DOHH2 (cell line): ENCODE data around the gene CILP.

ENCODE experiments used
- H3F3A ChIP-seq: fragments of 200-600 bp; sonication (generic), shearing (Covaris generic); 2 replicates; pipeline ENCODE4 v1.6.0; 2016; ENCODE audit warnings: antibody characterized with exemption, mild to moderate bottlenecking; ENCODE audit not compliant: control insufficient read depth, insufficient read depth
- H3K27ac ChIP-seq: fragments of 200-600 bp; sonication (generic); 2 replicates; pipeline ENCODE4 v1.5.1; 2014; ENCODE audit warnings: low read depth, mild to moderate bottlenecking, low read length, moderate library complexity
- H3K27me3 ChIP-seq: fragments of 200-600 bp; sonication (generic); 2 replicates; pipeline ENCODE4 v1.6.1; 2014; ENCODE audit warnings: mild to moderate bottlenecking, low read length, mixed read lengths; ENCODE audit not compliant: control insufficient read depth
- H3K36me3 ChIP-seq: fragments of 200-600 bp; sonication (generic); 2 replicates; pipeline ENCODE4 v1.6.1; 2014; ENCODE audit warnings: mild to moderate bottlenecking, low read length, moderate library complexity, mixed read lengths; ENCODE audit not compliant: control insufficient read depth
- H3K4me1 ChIP-seq: fragments of 200-600 bp; sonication (generic); 2 replicates; pipeline ENCODE4 v1.6.1; 2014; ENCODE audit warnings: mild to moderate bottlenecking, low read length, mixed read lengths; ENCODE audit not compliant: control insufficient read depth
- H3K4me2 ChIP-seq: fragments of 200-600 bp; sonication (generic); 2 replicates; pipeline ENCODE4 v1.6.0; 2014; ENCODE audit warnings: mild to moderate bottlenecking, low read length, moderate library complexity
- H3K4me3 ChIP-seq: fragments of 200-600 bp; sonication (generic); 2 replicates; pipeline ENCODE4 v1.5.1; 2014; ENCODE audit warnings: mild to moderate bottlenecking, low read length, mixed read lengths
- H3K79me2 ChIP-seq: fragments of 200-600 bp; sonication (generic); 2 replicates; pipeline ENCODE4 v1.6.1; 2014; ENCODE audit warnings: mild to moderate bottlenecking, low read length, mixed read lengths; ENCODE audit not compliant: control insufficient read depth
- H3K9me2 ChIP-seq: fragments of 200-600 bp; sonication (generic); replicated peaks from 2 replicates; pipeline ENCODE4 v1.6.1; 2014; ENCODE audit warnings: mild to moderate bottlenecking, low read length, mixed read lengths; ENCODE audit not compliant: control insufficient read depth
- H3K9me3 ChIP-seq: fragments of 200-600 bp; sonication (generic); 2 replicates; pipeline ENCODE4 v1.6.1; 2014; ENCODE audit warnings: antibody characterized with exemption, low read length, mixed read lengths; ENCODE audit not compliant: control insufficient read depth, insufficient read depth
- H4K20me1 ChIP-seq: fragments of 200-600 bp; sonication (generic); 2 replicates; pipeline ENCODE4 v1.6.0; 2014; ENCODE audit warnings: low read depth, mild to moderate bottlenecking, antibody characterized with exemption, low read length, moderate library complexity; ENCODE audit not compliant: control insufficient read depth, insufficient read depth
- EZH2phosphoT487 ChIP-seq: fragments of 200-600 bp; sonication (generic); IDR thresholded peaks from 2 replicates; pipeline ENCODE4 v1.6.1; 2017; ENCODE audit warnings: borderline replicate concordance, mild to moderate bottlenecking, antibody characterized with exemption, low read length, moderate library complexity, mixed read lengths
- TF ChIP-seq, protein P1 (sequence below): fragments of 200-600 bp; sonication (generic); IDR thresholded peaks from one replicate; pipeline ENCODE4 v1.5.1; 2014; ENCODE audit warnings: antibody characterized with exemption, mild to moderate bottlenecking, low read depth, low read length; ENCODE audit not compliant: poor library complexity, severe bottlenecking

The CILP gene

DNA sequence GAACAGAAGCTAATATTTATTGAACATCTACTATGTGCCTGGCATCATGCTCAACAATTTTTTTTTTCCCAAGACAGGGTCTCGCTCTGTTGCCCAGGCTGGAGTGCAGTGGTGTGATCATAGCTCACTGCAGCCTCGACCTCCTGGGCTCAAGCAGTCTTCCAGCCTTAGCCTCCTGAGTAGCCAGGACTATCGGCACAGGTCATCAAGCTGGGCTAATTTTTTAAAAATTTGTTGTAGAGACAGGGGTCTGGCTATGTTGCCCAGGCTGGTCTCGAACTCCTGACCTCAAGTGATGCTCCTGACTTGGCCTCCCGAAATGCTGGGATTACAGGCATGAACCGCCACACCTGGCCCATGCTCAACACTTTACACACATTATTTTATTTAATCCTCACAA is 35.7 kb upstream of the CILP start:
- no peaks in the 10 kb centered on the region for H3K36me3 ChIP-seq
- no peaks in the 10 kb centered on the region for H3K27me3 ChIP-seq
- no peaks in the 10 kb centered on the region for H3K9me2 ChIP-seq
- H3K4me2 ChIP-seq = no peak overlapping the region
- no peak for TF ChIP-seq EZH2phosphoT487
- TF ChIP-seq, protein P1, sequence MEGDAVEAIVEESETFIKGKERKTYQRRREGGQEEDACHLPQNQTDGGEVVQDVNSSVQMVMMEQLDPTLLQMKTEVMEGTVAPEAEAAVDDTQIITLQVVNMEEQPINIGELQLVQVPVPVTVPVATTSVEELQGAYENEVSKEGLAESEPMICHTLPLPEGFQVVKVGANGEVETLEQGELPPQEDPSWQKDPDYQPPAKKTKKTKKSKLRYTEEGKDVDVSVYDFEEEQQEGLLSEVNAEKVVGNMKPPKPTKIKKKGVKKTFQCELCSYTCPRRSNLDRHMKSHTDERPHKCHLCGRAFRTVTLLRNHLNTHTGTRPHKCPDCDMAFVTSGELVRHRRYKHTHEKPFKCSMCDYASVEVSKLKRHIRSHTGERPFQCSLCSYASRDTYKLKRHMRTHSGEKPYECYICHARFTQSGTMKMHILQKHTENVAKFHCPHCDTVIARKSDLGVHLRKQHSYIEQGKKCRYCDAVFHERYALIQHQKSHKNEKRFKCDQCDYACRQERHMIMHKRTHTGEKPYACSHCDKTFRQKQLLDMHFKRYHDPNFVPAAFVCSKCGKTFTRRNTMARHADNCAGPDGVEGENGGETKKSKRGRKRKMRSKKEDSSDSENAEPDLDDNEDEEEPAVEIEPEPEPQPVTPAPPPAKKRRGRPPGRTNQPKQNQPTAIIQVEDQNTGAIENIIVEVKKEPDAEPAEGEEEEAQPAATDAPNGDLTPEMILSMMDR = no peak
- H3K27ac ChIP-seq = no peak overlapping the region
- peaks cover 6% of the 10 kb centered on the region; the same call in 1 of the 2 replicates for H3F3A ChIP-seq
- no peaks in the 10 kb centered on the region for H3K9me3 ChIP-seq
- H3K79me2 ChIP-seq = no peaks in the 10 kb centered on the region
- no peaks in the 10 kb centered on the region for H3K4me1 ChIP-seq
- H3K4me3 ChIP-seq = no peak overlapping the region
- no peaks in the 10 kb centered on the region for H4K20me1 ChIP-seq

DNA sequence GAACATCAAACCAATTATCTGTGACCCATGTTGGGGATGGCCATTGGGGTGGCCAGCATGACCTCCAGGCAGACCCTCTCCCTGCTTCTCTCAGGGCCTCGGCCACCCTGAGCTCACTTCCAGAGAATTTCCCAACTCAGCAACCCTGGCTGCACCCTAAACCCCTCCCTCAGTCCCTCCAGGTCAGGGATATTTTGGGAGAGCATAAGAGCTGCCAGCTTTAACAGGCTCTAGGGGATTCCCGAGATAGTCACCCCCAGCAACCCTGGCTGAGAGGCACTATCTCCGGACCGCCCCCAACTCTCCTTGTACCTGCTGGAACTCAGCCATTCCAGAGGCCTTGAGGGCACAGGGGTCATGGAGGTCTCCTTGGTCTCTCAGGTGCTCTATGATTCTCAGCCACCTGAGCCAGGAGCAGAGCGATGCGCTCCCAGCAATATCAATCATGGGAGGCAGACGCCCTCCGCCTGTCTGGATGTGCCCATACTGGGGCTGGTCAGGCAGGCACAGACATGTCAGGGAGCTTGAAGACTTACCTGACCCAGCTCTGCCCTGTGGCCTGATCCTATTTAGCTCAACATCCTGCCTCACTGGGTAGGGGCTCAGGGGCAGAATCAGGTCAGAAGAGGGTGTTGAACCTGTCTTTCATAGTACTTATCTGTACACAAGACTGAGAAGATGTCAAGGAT is 34.9 kb upstream of the CILP start:
- Histone ChIP-seq H3F3A (peaks cover 13% of the 10 kb centered on the region), H3K27me3 (no peaks in the 10 kb centered on the region), H3K9me2 (no peaks in the 10 kb centered on the region), H3K9me3 (no peaks in the 10 kb centered on the region), H3K4me3 (no peak overlapping the region), H3K4me1 (no peaks in the 10 kb centered on the region), H3K79me2 (no peaks in the 10 kb centered on the region), H3K4me2 (no peak overlapping the region), H3K27ac (no peak overlapping the region), H4K20me1 (no peaks in the 10 kb centered on the region), H3K36me3 (no peaks in the 10 kb centered on the region)
- TF ChIP-seq, protein P1 = no peak
- no peak for TF ChIP-seq EZH2phosphoT487

DNA sequence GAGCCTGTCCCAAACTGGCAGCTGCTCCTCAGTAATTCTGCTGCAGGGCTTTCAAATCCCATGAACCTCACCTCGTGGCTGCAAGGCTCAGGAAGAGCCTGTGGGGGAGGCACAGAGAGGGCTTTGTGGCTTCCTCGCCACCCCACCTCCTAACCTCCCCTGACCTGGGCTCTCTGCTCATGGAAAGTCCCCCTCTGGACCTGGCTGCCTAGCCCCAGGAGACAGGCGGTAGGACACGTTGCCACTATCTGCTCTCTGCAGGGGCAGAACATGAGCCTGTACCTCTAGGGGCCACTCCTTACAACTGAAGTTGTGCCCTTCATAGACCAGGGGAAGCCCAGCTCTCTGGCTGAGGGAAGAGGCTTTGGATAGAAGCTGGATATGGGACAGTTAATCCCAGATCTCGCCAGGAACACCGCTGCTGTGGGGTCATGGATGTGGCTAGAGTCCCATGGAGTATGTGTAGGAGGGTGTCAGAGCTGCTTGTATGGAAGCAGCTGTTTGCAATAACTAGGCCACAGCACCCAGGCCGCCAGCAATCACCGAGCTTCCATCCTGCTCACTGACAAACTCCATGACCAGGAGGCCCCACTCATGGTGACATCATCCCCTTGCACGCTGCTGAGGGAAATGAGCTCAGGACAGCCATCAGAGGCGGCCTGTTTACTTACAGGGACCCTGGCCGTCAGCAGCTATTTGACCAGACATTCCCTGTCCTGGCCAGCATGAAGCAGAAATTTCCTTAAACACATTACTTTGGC is 34.0 kb upstream of the CILP start:
- Histone ChIP-seq H4K20me1 (no peaks in the 10 kb centered on the region), H3K27me3 (no peaks in the 10 kb centered on the region), H3K36me3 (no peaks in the 10 kb centered on the region), H3F3A (peaks cover 17% of the 10 kb centered on the region), H3K4me1 (peaks cover 6% of the 10 kb centered on the region), H3K4me2 (no peak overlapping the region), H3K9me3 (no peaks in the 10 kb centered on the region), H3K79me2 (no peaks in the 10 kb centered on the region), H3K27ac (no peak overlapping the region), H3K4me3 (no peak overlapping the region), H3K9me2 (no peaks in the 10 kb centered on the region)
- TF ChIP-seq, protein P1 = no peak
- no peak for TF ChIP-seq EZH2phosphoT487
